HFFc6 (cell line): ENCODE data around the gene DNAH17. TPM values are rescaled to one million over a fixed set of nuclear protein-coding genes. Genes with fewer than 3 reads are reported as not detected.

Experiments used
- DNase-seq: peaks from one replicate; pipeline ENCODE4 v3.0.0-alpha.2; 2018
- H3K27ac Mint-ChIP-seq: 2 replicates; pipeline ENCODE4 v1.8.0; 2020; ENCODE audit warnings: mild to moderate bottlenecking, mixed read lengths
- H3K27me3 Mint-ChIP-seq: 2 replicates; pipeline ENCODE4 v1.8.0; 2021; ENCODE audit warnings: mild to moderate bottlenecking, moderate library complexity, mixed read lengths; ENCODE audit not compliant: insufficient read depth
- H3K36me3 Mint-ChIP-seq: 2 replicates; pipeline ENCODE4 v1.8.0; 2021; ENCODE audit warnings: low read depth, mixed read lengths
- H3K4me1 Mint-ChIP-seq: 2 replicates; pipeline ENCODE4 v1.8.0; 2020; ENCODE audit warnings: low read depth, mixed read lengths
- H3K4me3 Mint-ChIP-seq: 2 replicates; pipeline ENCODE4 v1.8.0; 2020; ENCODE audit warnings: mild to moderate bottlenecking, moderate library complexity, mixed read lengths
- H3K9me3 Mint-ChIP-seq: 2 replicates; pipeline ENCODE4 v1.8.0; 2020; ENCODE audit warnings: mild to moderate bottlenecking, mixed read lengths
- total RNA-seq, 6 experiments: library from RNA; stranded (reverse); fragmentation: NEBNext Ultra II Directional; extraction: Animal tissue kit (Norgen Biotek cat#: 25700); gene quantifications; 2 replicates in 1 of 6; 3 replicates in 5 of 6; pipeline ENCODE4 v1.2.3, GENCODE V29; 2021
- TF ChIP-seq, protein P1 (sequence below): fragments of 200-600 bp; sonication (generic); IDR thresholded peaks from 2 replicates; pipeline ENCODE4 v1.5.0; 2021; ENCODE audit warnings: antibody characterized with exemption, mild to moderate bottlenecking

The DNAH17 gene
- total RNA-seq, 6 experiments from 2014 or later, result not detected

DNA sequence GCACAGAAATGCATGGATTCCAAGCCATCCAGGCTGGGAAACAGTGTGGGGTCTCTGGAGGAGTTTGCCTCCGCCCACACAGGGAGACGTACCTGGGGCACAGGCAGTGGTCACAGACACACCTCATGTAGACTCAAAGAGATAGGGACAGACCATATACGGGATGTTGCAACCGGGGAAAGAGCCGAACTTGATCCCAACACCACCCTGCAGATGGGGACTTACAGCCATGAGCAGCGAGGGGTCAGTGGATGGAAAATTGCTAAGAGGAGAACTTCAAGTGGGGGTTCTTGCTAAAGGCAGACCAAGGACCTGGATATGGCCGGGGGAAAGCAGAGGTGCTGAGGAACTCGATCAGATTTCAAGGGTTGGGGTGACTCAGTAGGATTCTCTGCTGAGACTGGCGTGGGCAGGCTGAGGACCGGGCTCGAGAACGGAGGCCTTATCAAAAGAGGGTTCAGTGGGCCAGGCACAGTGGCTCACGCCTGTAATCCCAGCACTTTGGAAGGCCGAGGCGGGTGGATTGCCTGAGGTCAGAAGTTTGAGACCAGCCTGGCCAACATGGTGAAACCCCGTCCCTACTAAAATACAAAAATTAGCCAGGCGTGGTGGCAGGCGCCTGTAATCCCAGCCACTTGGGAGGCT, 12.0 kb upstream of the DNAH17 start:
- Mint-ChIP-seq H3K4me3 (no peak overlapping the region), H3K9me3 (no peaks in the 10 kb centered on the region), H3K4me1 (peaks cover 16% of the 10 kb centered on the region), H3K27ac (no peak overlapping the region), H3K27me3 (peaks cover 6% of the 10 kb centered on the region), H3K36me3 (no peaks in the 10 kb centered on the region)
- TF ChIP-seq, protein P1, sequence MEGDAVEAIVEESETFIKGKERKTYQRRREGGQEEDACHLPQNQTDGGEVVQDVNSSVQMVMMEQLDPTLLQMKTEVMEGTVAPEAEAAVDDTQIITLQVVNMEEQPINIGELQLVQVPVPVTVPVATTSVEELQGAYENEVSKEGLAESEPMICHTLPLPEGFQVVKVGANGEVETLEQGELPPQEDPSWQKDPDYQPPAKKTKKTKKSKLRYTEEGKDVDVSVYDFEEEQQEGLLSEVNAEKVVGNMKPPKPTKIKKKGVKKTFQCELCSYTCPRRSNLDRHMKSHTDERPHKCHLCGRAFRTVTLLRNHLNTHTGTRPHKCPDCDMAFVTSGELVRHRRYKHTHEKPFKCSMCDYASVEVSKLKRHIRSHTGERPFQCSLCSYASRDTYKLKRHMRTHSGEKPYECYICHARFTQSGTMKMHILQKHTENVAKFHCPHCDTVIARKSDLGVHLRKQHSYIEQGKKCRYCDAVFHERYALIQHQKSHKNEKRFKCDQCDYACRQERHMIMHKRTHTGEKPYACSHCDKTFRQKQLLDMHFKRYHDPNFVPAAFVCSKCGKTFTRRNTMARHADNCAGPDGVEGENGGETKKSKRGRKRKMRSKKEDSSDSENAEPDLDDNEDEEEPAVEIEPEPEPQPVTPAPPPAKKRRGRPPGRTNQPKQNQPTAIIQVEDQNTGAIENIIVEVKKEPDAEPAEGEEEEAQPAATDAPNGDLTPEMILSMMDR, result no peak
- no peak for DNase-seq

DNA sequence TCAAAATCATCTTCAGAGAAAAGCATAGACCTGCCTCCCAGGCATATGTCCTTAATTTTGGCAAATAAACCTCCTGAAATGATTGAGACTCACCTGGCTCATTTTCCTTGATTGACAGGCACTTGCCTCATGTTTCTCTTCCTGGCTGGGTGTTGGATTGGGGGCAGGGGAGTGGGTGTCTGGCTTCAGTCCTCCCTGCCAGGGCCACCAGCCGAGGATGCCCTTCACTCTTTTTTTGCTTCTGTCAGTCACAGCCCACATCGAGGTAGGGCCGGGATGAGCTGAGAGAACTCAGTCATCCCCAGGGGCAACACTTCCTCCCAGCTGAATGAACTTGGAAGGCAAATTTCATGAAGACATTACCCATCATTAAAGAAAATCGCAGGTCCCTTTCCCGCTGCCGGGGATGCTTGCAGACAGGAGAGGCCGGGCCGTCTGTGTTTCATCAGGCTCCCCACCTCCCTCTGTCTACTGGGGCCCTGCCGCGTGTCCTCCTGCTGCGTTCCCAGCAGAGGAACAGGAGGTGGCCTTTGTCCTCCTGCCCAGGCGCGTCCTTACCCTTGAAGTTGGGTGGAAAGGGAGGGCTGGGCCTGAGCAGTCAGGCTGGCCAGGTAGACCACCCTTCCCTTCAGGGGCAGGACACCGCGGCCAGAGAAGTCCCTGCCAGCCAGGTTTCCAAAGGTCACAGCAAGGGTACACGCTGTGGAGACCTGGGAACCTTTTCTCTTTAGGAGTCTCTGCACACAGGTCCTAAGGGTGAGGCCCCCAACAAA, 11.2 kb upstream of the DNAH17 start:
- Mint-ChIP-seq H3K4me1 (peaks cover 16% of the 10 kb centered on the region), H3K27ac (no peak overlapping the region), H3K27me3 (peaks cover 6% of the 10 kb centered on the region), H3K4me3 (no peak overlapping the region), H3K36me3 (no peaks in the 10 kb centered on the region), H3K9me3 (no peaks in the 10 kb centered on the region)
- TF ChIP-seq, protein P1, result no peak
- DNase-seq, result no peak

DNA sequence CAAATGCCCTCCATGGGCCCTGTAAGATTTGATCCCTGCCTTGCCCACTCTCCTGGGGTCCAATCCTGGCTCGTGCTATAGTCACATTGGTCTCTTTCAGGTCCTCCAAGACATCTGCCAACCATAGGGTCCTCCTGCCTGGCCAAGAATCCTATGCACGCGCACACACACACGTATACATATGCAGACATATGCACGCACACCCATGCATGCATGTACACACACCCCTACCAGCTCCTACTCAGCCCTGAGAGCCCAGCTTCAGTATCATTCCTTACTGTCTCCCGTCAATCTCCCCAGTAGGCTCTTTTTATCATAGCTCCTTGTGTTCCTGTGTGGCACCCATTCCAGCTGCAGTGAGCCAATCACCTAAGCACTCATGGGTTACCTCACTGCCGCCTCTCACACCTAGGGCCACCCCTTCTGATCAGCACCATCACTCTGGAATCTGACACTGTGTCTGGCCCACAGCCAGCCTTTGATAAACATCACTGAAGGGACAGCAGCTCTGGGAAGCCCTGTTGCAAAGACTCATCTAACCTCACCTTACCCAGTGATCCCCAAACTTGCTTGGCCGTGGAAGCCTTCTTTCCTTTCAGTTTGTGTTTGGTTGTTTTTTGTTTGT, 7.9 kb upstream of the DNAH17 start:
- no peak overlapping the region for H3K4me3 Mint-ChIP-seq
- H3K4me1 Mint-ChIP-seq, result no peaks in the 10 kb centered on the region
- no peak for DNase-seq
- H3K9me3 Mint-ChIP-seq, result no peaks in the 10 kb centered on the region
- TF ChIP-seq, protein P1, result no peak
- H3K27ac Mint-ChIP-seq, result no peak overlapping the region
- H3K27me3 Mint-ChIP-seq, result peaks cover 14% of the 10 kb centered on the region
- H3K36me3 Mint-ChIP-seq, result no peaks in the 10 kb centered on the region

DNA sequence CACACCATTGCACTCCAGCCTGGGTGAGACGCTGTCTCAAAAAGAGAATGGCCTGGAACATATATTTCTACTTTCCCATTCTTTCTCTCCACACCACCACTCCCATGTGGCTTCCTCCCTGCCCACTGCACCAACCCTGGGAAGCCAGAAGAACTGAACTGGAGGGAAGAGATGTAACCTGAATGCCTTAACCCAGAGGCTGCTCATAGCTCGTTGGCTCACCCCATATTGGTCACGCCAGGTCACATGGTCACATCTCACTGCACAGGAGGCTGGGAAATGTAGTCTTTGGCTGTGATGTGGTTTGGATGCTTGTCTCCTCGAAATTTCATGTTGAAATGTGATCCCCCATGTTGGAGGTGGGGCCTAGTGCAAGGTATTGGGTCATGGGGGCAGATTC, 5.9 kb upstream of the DNAH17 start:
- peaks cover 5% of the 10 kb centered on the region; the same call in 1 of the 2 replicates for H3K4me1 Mint-ChIP-seq
- H3K36me3 Mint-ChIP-seq, result no peaks in the 10 kb centered on the region
- no peak overlapping the region for H3K27ac Mint-ChIP-seq
- H3K27me3 Mint-ChIP-seq, result peaks cover 18% of the 10 kb centered on the region
- DNase-seq, result no peak
- H3K4me3 Mint-ChIP-seq, result no peak overlapping the region
- H3K9me3 Mint-ChIP-seq, result no peaks in the 10 kb centered on the region
- TF ChIP-seq, protein P1, result no peak

DNA sequence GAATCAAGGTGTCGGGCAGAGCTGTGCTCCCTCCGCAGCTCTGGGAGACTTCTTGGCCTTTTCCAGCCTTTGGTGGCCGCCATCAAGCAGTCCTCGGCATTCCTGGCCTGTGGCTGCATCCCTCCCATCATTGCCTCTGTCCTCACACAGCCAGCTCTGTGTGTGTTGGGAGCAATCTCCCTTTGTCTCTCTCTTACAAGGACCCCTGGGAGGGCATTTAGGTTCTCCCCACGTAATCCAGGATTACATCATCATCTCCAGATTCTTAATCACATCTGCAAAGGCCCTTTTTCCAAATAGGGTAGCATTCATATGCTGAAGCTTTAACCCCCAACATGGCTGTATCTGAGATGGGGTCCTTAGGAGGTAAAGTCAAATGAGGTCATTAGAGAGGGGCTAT, 4.1 kb upstream of the DNAH17 start:
- Mint-ChIP-seq H3K27me3 (peaks cover 19% of the 10 kb centered on the region), H3K9me3 (no peaks in the 10 kb centered on the region), H3K4me3 (no peak overlapping the region), H3K4me1 (peaks cover 5% of the 10 kb centered on the region; the same call in 1 of the 2 replicates), H3K36me3 (no peaks in the 10 kb centered on the region), H3K27ac (no peak overlapping the region)
- TF ChIP-seq, protein P1, result no peak
- DNase-seq, result no peak
